Activated naive CD4-positive, alpha-beta T cell treated with Interleukin-2 at 50 U/mL for 16 hours (primary cell): ENCODE data around the gene NHERF1.

Experiments used
- DNase-seq: peaks from one replicate; pipeline ENCODE4 v3.0.0-alpha.2; 2020

Gene NHERF1

DNA sequence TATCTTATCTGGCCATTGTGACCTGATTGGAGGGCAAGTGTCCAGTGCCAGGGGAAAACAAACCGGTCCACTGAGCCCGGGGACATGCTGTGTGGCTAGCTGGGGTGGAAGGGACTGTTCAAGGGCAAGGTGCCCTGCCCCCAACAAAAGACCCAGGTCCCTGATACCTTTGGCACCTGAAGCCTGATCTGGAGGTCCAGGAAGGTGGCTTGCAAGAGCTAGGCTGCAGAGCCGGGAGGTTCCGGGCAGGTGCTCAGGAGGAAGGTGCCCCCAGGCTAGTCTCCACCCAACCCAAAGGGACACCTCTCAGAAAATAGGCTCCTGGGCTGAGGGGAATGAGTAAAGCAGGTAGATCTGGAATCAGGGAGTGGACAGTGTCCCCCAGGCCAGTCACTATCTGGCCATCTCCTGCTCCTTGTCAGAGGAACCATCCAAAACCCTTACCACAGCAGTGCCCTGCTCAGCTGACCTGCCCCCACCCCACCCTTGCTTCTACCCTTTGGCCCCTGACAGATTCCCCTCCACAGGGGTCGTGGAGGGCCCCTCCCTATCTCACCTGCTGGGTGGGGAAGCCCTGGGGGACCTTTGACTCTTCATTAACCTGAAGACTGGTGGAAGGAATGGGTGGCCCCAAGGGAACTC lies 21.5 kb downstream of the NHERF1 start:
- no peak for DNase-seq

DNA sequence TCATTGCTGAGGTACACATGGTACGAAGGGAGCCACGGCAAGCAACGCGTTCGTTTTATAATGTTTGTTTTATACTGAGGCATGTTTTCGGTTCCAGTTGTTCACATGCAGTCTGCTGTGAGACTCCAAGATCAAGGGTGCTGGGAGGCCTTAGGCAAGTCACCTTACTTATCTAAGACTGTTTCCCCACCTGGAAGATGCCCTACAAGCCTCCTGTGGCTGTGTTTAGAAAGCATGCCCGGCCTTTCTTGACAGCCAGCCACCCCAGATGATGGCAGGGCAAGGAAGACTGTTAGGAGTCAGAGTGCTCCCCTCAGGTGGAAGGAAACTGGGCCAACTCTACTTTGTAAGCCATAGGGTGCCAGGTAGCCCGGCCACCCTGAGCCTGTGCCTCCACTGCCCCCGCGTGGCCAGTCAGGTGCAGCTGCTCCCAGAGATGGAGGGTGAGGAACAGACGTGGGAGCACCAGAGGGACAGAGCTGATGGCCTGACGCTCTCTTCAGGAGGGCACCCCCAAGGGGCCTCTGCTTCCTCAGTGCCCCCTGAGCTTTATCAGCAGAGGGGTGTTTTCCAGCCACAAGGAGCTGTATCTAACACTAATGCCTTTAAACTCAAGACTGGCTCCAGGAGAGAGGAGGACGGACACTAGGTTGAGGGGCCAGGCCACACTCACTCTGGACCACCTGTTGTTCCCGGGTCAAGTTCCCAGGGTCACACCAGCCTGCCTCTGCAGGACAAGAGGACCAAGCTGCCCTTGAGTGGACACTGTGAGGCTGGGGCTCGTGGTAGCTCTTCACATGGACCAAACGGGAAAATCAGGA lies 22.3 kb downstream of the NHERF1 start:
- peak; percentile 78 for DNase-seq

DNA sequence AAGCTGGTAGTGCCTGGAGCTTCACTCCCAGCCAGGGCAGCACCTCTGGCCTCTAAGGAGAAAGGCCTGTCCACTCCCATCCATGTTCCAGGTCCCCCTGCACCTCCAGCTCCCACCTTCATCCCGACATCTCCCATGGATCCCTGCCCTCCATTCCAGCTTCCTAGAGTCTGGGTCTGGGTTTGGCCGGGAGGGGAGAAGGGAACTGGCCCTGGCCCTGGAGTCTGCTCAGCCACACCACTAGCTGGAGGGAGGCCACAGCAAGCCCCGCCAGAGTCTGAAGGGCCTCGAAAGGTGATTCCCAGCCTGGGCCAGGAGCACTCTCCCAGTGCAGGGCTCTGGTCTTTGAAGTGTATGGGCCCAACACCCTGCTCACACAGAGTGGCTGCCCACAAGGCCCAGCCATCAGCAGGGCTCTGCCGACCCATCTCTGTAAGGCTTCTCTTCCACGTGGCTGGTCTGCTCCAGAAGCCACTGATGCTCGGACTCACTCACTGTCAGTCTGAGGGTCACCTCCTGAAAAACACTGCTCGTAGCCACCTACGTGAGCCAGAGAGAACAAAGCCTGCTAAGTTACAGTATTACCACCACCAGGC lies 23.0 kb downstream of the NHERF1 start:
- no peak for DNase-seq

DNA sequence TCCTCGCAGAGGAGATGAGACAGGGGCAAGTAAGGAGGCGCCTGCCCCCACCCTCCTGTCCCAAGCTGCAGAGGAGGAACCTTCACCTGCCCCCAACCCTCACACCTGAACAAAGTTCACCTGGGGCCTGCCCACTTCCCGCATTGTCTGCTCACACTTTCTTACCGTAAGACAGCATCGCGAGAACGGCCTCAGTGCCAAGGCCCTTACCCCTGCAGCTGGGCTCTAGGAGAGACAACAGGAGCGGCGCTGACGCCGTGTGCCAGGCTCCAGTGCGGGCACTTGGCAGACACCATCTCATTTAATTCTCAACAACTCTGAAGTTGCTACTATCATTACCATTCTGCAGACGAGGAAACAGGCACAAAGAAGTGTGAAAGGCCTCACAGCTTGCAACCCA lies 23.6 kb downstream of the NHERF1 start:
- no peak for DNase-seq

DNA sequence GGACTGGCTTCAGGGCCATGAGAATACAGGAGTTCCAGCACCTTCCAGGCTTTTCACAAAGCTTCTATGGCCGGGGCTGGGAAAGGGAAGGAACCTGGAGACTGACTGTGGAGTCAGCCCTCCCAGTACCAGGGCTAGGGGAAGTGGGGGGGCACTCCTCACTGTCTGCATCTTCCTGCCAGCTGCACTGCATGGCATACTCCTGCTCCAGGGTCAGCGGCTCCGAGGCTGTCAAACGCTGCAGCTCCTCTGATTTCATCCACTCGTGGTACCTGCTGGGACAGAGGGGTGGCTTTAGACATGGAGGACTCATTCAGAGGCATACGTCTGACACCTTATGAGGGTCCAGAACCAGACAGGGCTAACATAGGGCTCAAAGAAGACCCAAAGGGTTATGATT lies 25.0 kb downstream of the NHERF1 start:
- DNase-seq: no peak

DNA sequence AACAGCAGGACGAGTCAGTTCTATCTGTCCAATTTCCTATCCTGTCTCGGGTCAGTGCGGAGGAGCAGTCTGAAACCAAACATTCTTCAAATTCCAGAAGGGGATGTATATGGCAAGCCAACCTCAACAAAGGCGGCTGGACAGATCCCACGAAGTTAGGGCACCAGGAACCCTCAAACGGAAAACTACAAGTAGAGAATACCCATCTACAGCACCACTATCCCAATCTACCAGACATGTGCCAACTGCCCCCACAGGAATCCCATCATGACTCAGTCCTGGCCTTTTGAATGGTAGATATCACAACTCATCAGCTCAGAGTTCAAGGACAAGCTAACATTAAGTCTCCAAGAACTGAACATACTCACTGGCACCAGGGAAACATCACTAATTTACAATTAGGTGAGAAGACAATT lies 25.5 kb downstream of the NHERF1 start:
- DNase-seq: no peak

DNA sequence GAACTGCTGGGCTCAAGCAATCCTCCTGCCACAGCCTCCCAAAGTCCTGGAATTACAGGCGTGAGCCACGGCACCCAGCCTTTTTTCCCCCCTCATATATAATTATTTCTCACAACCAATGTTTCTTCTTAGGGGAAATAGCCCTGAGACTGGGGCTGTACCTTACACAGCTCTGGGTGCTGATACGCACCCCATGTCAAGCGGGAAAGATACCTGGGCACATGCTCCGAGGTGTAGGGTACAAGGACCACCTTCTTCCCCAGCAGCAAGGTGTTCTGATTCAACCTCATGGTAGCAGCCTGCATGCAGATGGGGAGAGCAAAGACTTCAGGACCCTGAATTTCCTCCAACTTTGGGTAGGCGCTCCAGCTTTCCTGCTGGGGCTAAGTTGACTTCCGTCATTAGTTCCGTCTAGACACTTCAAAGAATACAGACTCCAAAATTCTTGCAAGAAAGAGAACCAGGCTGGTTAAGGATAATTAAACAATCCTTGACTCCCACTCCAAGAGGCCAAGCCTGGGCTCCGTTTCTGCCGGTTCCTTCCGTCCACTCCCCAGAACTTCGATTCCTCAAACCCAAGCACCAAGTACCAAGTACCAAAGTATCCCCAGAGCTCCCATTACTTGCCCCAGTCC lies 27.1 kb downstream of the NHERF1 start:
- no peak for DNase-seq

DNA sequence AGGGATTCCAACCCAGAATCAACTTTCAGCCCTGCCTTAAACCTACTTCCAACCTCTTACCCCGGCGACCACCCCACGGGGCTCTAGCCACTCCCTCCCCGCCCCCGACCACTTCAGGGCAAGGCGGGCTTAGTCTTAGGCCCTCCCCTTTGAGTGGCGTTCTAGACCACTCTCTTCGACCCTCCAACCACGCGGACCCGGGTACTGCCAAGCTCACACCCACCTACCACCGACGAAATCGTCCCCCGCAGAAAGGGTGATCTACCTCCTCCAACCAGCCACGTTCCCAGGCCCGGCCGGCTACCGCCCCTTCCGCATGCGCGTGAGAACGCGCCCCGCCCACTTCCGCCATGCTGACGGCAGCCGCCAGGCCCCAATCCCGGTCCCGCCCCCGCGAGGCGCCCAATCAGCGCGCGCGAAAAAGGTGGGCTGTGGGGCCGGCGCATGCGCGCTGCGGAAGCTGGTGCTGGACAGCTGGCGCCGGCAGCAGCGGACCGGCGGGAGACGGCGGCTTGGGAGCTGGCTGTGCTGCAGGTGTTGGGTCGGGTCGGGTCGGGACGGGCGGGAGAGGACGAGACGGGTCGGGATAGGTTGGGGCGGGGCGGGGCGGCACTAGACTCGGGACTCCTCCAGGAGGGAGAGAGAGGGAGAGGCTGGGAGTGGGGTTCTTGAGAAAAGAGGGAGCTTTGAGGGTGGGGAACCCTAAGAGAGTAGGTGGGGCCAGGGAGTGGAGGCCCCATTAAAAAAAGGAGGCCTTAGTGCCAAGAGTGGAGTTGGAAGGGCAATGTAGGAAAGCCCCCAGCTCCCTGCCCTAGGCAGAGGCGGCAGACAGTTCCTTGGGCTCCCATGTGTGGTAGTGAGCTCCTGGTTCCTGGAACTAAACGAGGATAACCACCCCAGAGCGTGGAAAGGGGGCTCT lies 27.9 kb downstream of the NHERF1 start, which contains the start of gene NAT9:
NAT9 (minus strand) TSS at position 302 of the 919 bp plus-strand sequence. CDS start 647 bp downstream, outside the sequence.
- peak; percentile 99 for DNase-seq

DNA sequence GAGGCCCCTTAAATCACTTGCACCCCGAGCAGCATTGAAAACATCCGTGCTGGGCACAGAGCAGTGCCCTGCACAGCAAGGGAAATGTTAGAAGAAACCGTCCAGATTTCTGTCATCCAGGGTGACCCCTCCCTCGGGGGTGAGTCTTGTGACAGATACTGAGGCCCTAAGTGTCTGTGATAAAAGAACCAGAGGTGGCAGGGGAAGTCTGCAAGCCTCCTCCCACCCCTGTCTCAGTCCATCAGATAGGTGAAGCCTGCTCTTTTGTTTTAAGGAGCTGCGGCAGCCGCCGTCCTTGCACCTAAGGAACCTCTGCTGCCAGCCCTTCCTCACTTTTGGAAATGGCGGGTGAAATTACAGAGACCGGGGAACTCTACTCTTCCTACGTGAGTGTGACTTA lies 28.6 kb downstream of the NHERF1 start:
- no peak for DNase-seq

DNA sequence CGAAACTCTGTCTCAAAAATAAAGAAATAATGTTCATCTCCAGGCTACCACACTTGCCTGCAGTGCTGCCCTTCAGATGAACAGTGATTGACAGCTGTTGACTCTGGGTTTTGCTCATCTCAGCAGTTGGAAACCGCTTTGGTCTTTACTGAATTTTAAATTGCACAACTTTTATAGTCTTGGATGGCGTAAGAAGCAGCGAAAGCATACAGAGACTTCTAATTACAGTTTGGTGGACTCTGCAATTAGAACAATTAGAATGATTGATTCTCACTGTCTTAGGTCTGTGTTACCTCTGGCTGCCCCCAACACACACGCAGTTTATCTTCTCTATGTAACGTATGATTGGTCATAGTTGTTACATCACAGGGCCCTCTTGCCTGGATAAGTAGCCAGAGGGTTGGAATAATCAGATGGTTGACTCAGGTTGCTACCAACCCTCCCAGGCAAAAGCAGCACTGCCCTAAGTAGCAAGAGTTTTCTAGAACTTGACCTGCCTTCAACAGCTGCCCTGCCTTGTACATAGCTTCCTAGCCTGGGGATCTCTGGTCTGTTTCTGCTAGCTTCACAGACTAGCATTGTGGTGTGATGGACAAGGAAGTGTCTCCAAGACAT lies 29.6 kb downstream of the NHERF1 start:
- DNase-seq: no peak

DNA sequence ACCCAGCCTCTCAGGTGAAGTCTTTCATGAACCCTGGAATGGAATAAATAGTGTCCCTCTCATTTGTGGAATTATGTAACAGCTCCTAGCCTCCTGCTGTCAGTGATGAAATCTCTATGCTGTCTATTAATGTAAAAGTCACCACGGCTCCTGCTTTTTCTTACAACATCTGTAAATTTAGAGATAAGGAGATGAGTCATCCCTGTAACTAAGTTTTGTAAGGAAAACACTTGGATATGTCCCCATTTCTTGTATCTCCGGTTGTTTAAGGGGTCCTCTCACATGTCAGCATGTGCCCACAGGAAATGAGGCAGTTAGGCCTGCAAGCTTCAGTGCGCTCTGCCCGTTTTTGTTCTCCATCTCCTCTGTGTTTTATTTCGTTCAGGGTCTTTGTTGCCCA lies 30.5 kb downstream of the NHERF1 start:
- no peak for DNase-seq

DNA sequence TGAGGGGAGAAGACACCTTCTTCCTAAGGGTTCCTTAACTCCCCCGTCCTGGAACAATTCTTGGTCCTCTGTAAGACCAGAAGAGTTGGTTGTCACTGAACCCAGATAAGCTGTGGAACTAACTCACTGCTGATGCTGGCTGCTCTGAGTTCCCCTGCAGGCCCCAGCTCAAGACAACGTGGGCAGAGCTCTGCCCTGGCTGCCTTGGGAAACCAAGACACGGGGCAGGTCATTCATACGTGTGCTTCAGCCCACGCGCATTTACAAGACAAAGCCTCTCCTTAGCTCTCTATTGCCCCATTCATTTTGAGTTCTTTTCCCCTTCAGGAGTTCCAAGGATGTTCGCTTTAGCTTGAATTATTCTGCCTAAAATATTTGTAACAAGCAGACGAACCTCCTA lies 31.1 kb downstream of the NHERF1 start:
- peak; percentile 26 for DNase-seq

DNA sequence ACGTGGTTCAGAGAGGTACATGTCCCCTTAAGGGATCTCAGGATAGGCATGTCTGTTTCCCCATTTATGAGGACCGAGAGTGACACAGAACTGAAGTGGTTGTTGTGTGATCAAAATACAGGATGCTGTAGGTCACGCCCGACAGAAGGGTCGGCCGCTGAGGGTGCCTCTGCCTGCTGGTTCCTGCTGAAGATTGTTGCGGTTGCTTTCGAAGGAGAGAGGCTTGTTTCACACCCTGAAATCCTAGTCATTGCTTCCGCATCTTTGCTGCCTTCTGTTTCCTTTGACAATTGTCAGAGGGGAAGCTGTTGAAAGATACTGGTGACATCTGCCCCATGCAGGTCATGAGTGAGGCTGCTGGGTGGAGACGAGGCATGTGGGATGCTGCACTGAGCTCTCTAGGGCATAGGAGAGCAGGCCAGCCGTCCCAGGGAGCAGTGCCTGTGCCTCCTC lies 31.5 kb downstream of the NHERF1 start:
- peak; percentile 66 for DNase-seq

DNA sequence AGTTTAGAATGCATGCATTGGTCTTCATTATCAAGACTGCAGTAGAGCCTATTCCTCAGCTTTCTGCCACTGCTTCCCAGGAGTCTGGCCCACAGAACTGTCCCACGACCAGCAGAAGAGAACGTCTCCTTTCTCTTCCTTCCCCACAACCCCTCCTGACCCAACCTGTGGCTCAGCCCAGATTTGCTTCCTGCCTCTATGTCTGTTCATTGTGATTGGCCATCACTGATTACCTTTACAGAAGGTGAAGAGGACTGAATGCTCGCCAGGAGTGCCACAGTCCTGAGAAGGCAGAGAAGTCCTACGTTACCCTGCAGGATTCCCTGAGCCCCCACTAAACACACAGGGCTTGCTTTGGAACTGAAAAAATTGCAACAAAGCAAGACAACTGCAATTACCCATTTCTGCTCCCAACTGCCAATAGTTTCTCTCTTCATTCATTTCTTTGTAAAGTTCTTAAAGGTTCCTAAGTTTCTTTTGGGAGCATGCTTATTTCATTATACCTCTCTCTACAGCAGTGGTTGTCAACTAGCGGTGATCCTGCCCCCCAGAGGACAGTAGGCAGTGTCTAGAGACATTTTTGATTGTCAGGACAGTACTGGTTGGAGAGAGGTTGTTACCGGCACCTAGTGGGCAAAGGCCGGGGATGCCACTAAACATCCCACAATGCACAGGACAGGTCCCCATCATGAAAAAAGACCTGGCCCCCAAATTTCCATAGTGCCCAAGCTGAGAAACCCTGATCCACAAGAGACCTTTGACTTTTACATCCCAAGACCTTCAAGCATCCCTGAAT lies 32.2 kb downstream of the NHERF1 start:
- DNase-seq: peak; percentile 19

DNA sequence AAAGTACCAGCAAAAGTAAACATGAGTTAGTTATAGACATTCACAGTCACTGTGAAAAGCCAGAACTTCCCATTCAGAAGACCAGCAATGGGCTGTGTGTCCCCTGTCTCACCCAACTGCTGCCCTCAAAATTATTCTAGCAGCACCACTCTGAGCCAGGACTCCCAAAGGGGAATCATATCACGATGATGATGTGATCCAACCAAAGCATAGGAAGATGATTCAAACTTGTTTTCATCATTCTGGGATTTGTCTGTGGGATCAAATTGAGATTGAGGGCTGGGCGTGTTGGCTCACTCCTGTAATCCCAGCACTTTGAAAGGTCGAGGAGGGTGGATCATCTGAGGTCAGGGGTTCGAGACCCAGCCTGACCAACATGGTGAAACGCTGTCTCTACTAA lies 34.1 kb downstream of the NHERF1 start:
- DNase-seq: no peak

DNA sequence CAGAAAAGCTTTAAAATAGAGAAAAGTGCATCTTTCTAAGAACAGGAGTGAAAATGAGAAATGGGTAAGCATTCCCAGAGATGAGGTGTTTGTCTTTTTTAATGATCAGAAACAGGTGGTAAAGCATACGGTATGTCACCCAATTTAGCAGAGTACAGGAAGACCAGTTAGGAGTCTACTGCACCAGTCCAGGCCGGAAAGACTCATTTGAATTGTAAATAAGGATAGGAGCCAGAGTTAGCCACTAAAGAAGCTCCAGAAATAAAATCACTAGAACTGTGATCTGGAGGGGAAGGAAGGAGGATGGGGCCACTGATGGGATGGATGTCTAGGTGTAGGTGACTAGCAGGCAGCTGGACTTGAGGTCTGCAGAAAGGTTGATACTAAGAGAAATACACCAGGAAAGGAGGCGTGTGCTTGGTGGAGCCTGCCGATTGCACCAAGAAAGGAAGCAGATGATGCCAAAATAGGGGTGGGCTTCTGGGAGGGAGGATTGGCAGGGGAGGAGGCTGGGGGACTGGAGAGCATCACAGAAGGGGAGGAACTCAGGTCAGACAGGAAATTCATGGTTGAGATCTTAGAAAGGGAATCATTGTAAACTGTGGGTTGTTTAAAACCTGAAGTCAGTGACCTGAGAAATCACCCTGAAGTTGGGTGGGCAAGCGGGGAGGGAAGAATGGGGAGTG lies 35.8 kb downstream of the NHERF1 start:
- no peak for DNase-seq

DNA sequence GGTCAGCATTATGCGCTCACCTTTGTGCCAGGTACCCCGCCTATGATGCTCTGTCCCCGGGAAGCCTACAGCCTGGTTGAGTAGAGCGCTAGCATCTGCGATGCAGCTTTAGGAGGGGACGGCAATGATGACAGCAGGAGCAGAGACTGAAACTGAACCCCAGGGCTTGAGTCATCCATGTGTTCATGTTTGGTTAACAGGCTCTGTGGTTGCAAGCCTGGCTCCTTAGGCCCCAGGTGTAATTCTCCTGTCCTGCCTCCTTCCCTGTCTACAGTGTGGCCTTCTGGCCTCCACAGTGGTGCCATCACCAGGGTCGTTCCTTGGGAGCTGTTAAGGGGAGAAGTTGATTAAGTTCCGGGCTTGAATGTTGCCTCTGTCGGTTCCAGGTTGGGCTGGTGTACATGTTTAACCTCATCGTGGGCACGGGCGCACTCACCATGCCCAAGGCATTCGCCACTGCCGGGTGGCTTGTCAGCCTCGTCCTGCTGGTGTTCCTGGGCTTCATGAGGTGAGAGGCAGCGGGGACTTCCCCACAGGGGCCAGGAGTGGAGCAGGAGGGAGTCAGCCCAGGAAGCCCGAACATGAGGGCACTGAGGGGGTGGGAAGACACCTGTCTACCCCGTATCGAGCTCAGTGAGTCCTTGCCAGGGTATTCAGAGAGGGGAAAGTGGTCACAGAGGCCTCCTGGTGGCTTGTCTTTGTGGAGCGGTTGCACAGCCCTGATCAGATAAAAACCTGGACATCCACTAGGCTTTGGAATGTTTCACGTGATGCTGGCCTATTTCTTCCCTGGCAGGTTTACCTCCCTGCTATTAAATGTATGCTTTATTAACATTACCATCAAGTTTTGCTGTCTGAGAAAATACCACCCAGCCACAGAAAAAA lies 36.9 kb downstream of the NHERF1 start:
- DNase-seq: no peak

DNA sequence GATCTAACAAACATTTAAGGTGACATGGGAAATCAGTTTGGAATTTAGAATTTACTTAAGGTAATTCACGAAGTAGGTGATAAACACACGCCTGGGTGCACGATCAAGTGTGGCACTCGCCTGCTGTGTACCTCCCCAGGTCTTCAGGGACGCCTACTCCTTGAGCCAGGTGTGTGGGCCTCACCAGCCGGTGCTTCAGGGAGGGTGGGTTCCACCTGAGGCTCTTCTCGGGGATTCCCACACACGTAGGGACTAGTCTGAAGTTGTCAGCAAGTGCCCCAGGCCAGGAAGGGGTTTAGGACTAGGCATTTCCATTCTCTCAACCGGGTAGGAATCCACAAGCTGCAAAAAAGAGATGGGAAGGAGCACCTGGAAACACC lies 37.5 kb downstream of the NHERF1 start:
- no peak for DNase-seq

DNA sequence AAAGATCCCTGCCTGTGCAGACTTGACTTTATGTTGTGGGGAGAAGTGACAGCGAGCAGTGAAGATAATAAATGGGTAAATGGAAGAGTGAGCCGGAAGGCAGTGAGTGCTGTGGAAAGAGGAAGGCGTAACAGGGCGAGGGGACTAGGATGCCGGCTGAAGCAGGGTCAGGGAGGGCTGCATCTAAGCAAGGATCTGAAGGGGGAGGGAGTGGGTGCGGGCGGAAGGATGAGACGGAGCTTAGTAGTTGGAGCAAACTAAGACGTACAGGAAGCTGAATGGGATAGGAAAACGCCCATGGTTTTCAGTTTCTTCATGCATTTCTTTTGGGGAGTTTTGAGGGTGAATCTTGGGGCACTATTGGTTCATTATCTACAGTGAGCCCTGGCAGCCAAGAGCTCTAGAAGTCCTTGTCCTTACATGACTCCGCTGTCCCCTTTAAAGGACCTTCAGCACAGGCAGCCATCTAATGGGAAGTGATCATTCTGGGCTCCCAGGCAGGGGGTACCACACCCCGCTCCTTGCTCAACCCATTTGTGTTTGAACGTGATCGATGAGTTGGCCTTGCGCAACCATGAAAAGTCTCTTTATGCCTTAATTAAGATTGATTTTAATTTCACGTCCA lies 38.1 kb downstream of the NHERF1 start:
- DNase-seq: no peak
